HG03342 (cell line): Measurements from ENCODE around the gene PINK1.
"Not testable (repeated sequence)": the region's sequence is repeated elsewhere in the genome, so short reads cannot be mapped to it uniquely, and the experiment has no call there.

ENCODE experiments used
- ATAC-seq: cut with Tn5 transposase; IDR thresholded peaks from one replicate; pipeline ENCODE4 v1.9.1; 2021; ENCODE audit warnings: mild to moderate bottlenecking, moderate library complexity; ENCODE audit not compliant: unreplicated experiment

The PINK1 gene

DNA sequence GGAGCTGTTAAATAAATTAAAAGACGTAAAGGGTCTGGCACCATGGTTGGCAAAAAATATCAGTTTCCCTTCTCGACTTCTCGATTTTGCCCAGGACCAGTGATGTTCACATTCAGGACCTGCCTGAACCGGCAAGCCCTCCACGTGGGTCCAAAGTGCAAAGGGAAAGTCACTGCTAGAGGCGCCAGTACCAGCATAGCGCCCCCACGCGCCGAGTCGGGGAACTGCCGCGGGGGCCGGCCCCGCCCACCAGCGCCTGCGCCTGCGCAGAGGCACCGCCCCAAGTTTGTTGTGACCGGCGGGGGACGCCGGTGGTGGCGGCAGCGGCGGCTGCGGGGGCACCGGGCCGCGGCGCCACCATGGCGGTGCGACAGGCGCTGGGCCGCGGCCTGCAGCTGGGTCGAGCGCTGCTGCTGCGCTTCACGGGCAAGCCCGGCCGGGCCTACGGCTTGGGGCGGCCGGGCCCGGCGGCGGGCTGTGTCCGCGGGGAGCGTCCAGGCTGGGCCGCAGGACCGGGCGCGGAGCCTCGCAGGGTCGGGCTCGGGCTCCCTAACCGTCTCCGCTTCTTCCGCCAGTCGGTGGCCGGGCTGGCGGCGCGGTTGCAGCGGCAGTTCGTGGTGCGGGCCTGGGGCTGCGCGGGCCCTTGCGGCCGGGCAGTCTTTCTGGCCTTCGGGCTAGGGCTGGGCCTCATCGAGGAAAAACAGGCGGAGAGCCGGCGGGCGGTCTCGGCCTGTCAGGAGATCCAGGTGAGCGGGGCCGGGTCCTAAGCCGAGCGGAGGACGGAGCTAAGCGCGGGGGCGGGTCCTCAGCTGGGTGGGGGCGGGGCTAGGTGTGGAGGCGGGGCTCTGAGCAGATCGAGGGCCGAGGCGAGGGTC lies at the start of gene PINK1:
PINK1 (plus strand) TSS at position 269 of the 875 bp plus-strand sequence; CDS start at position 360, 91 bp downstream.
- ATAC-seq, result peak; percentile 45

GRCh38 chr1:20584890-20585289 lies 48.4 kb upstream of the PINK1 start:
- no peak for ATAC-seq

GRCh38 chr1:20586953-20587660 lies 46.2 kb upstream of the PINK1 start:
- ATAC-seq, result no peak

DNA sequence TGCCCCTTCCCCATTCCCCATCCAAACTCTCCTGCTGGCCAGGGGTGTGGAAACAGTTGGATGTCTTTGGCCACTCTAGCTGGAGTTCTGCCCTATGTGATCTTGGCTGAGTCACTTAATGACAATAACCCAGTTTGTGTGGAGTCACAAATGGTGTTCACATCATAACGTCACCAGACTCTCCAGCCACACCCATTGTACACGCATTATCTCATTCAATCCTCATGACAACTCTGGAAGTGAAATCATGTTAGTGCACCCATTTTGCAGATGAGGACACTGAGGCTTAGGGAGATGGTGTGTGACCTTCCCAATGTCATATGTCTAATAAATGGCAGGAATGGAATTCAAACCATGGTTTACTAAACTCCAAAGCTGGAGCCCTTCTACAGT lies 45.6 kb upstream of the PINK1 start:
- no peak for ATAC-seq

DNA sequence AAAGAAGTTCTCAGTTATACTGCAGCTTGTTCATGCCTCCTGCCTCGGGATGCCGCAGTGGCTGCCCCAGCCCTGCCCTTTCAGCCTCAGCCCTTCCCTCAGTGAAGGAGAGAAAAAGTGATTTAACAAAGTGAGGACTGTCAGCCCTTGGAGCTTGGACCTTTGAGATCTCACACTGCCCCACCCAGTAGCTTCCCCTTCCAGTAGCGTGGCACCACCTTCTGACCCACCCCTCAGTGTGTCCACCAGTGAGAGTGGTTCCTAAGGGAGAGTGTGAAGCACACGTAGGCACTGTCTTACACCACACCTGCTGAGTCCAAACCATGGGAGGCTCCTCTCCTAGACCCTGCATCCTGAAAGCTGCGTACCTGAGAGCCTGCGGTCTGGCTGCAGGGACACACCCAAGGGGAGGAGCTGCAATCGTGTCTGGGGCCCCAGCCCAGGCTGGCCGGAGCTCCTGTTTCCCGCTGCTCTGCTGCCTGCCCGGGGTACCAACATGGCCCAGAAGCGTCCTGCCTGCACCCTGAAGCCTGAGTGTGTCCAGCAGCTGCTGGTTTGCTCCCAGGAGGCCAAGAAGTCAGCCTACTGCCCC lies 44.5 kb upstream of the PINK1 start, which contains the start of gene CDA:
CDA (plus strand) TSS at position 464 of the 592 bp plus-strand sequence; CDS start at position 497, 33 bp downstream.
- no peak for ATAC-seq

GRCh38 chr1:20589331-20590278 lies 43.7 kb upstream of the PINK1 start:
- ATAC-seq, result no peak

DNA sequence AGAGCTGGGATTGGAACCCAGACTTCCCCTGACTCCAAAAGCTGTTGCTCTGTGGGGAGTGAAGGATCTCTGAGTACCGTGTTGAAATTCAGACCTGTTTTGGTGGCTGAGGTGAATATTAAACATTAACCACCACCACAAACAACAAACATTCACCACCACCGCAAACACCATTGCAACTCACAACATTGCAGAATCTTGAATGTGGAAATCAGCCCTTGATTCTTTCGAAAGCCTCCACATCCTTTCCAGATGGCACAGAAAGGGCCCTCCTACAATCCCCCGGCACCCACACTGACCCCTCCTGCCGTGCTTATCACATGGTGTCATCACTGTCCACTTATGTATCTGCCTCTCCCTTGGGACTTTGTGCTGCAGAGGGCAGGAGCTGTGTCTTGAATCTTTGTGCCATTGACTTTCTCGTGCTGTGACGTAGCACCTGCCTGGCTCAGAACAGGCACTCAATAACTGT lies 42.9 kb upstream of the PINK1 start:
- no peak for ATAC-seq

DNA sequence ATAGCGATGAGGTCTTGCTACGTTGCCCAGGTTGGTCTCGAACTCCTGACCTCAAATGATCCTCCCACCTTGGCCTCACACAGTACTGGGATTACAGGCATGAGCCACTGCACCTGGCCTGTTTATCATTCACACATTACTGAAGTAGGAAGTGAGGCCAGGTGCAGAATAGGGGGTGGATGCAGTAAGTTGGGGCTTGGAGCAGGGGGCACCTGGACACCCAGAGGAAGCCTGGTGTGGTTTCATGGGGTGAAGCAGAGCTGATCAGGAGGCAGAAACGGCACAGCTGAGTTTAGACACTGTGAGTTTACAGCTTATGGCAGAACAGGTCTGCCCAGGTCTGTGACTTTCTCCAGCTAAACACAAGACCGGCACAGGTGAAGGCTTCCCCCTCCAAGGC lies 39.5 kb upstream of the PINK1 start:
- no peak for ATAC-seq

DNA sequence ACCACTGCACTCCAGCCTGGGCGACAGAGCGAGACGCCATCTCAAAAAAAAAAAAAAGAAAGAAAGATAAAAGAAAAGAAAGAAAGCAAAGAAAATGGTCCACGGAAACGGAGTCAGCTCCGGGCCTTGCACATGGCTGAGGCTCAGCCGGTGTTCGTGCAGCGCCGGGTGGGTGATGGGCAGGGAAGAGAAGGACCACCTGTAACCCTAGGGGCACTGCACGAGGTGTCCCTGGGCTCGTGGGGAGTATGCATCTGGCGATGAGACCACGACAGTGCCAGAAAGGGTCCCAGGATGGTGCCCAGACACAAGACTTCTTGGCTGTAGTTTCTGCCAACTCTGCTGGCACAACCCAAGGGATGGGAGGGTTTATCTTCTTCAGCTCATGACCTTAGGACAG lies 38.5 kb upstream of the PINK1 start:
- no peak for ATAC-seq

DNA sequence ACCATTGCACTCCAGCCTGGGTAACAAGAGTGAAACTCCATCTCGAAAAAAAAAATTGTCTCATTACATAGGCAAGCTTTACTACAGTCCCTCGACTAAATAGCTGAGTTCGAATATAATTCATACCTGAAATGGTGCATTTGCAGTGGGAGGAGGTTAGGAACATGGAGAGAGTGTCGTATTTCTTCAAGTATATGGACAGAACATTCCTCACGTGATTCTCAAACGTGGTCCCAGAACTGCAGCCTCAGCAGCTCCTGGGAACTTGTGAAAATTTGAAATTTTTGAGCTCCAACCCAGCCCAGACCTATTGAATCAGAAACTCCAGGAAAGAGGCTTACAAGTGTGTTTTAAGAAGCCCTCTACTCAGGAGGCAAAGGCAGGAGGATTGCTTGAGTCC lies 37.2 kb upstream of the PINK1 start:
- ATAC-seq, result no peak

DNA sequence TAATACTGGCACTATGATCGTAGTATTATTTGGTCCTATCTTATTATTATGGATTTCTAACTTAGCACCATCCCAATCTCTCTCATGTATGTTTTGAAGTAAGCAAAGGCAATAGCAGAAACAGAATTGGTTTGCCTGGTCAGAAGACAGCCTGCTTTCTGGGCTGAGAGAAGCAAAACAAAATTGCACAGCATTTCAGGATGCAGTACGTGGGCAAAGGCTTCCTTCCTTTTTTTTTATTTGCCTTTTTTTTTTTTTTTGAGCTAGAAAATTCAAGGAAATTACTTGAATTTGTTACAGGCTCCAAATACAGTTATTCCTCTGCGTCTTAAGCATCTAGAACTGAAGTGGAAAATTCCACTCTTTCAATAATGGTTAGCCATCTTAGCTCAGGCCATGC lies 35.6 kb upstream of the PINK1 start:
- ATAC-seq, result no peak

GRCh38 chr1:20600156-20600555 lies 33.1 kb upstream of the PINK1 start:
- no peak for ATAC-seq

DNA sequence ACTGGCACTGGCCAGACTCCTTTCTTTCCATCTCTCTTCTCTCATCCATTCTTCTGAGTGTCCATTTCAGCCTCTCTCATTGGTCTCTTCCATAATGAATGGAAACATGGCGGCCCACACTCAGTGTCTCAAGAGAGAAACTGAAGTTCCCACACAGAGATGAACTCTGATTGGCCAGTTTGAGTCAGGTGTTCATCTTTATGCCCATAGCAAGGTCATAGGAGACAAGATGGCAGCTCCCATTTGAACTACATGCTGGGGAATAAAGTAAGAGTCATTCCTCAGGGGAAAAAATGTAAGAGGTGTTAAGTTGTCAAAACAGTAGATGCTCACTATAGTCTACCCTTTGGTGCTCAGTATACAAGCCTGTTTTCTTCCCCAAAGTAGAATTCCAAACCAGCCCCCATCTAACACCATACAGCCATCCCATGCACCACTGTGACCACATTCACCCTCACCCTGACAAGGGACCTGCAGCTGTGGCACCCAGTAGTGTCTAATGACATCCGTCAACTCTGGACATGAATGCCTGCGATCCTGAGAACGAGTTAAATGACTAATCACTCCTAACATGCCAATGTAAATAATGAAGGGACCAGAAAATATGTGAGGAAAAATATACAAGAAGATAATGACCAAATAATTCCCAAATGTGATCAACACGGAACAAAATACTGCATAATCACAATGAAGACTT lies 32.0 kb upstream of the PINK1 start:
- no peak for ATAC-seq

DNA sequence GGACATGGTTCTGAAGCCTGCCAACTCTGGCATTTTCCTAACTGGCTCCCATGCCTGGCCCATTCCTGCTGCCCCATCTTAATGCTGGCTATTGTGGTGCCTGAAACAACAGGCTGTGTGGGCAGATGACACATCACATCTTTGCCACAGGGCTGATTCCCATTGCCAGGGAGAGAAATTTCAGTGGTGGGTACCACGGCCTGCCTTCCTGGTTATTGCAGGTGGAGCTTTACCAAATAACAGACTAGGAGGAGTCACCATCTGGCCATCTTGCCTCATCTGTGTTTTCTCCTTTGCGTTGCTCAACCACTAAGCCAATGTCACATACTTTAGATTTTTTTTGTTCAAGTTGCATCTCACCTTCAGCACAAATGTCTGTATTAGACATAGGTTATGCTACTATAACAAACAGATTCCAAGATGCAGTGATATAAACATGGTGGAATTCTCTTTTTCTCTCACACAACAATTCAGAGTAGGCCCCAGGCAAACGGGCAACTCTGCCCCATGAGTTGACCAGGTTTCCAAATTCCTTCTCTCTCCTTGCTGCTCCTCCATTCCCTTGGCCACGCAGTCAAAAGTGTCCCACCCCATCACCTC lies 30.3 kb upstream of the PINK1 start:
- ATAC-seq, result no peak

DNA sequence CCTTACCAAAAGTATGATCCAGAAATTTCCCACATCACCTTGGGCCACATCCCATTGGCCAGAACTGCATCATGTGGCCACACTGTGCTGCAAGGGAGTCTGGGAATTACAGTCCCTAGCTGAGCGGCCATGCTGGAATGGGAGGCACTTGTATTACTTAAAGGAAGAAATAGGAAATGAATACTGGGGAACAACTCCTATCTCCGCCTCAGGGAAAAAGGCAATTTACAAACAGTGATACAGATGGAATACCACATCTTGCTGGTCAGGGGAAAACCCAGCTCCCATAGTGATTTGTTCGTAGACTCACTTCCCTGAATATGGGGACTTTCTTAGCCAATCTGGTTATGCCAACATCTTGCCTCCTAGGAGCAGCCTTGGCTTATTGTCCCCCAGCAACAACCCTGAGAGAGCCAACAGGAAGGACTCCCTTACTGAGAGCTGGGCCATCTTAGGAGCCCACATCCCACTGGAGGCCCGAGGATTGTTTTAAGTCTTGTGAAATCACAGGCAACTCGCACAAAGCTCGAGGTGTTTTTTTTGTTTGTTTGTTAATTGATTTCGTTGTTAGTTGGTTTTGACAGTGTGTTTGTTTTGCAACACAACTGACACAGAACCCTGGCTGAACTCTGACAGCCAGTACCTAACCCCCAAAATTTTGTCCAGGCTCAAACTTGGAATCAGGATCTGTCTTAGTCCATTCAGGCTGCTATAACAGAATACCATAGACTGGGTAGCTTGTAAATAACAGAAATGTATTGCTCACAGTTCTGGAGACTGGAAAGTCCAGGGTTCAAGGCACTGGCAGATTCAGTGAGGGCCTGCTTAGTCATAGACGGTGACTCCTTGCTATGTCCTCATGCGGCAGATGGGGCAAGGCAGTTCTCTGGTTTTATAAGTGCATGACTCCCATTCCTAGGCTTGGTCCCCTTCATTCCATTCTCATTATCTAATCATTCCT lies 29.5 kb upstream of the PINK1 start:
- ATAC-seq, result no peak

GRCh38 chr1:20604678-20605077 lies 28.6 kb upstream of the PINK1 start:
- no peak for ATAC-seq

DNA sequence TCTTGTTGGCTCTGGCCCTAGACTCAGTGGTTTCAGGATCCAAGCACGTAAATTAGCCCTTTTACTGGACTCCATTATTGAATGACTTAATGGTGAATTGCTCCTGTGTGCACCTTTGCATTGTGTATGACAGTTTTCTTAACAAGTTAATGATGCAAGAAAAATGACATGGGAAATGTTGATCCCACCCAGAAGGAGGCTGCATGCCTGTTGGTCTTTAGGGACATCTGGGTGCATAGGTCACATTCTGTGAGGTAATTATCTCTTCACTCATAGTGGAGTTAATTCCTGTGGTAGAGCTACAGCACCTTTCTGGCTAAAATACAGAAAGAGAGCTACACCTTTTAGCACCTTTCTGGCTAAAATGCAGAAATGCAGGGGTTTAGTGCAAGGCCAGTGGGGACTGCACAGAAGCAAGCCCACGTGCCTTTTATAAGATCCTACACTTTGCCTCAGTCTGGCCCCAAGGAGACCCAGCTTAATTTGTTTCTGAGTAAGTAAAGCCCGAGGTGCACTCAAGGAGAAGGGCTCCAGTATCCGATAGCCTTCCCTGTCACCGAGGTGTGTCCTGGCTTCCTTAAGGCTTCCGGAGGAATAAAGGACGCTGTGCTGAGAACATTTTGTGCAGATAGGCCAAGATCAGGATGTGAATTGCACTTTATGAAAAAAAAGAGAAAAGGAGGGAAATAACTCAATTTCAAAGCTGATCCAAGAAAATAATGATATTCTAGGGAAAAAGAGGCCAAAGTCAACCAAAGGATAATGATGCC lies 26.3 kb upstream of the PINK1 start:
- not testable (repeated sequence) for ATAC-seq

GRCh38 chr1:20609541-20609940 lies 23.7 kb upstream of the PINK1 start:
- no peak for ATAC-seq
